Measurements from ENCODE around the gene DDI1.

DNA sequence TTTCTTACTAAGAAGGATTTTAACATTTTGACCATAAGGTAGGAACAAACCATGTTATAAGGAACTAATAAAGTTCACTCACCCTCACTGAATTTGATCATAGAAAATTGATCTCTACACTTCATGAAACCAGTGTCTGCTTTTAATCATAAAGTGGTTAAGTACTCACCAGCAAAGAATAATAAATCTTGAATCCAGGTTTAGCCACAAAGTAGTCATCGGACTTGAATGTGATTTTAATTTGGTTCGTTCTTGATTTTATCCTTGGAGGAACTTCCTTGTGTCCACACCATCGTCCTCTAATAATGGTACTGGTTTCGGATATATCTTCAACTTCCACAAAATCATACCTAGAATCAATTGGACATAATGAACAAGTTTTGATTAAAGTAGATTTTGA, 40.5 kb upstream of the DDI1 start:
- TF ChIP-seq POLR2AphosphoS2 (IDR thresholded peaks at IDR 0.05; ENCODE audit: low read depth, low read length), result no peak
- TF ChIP-seq, protein P1, sequence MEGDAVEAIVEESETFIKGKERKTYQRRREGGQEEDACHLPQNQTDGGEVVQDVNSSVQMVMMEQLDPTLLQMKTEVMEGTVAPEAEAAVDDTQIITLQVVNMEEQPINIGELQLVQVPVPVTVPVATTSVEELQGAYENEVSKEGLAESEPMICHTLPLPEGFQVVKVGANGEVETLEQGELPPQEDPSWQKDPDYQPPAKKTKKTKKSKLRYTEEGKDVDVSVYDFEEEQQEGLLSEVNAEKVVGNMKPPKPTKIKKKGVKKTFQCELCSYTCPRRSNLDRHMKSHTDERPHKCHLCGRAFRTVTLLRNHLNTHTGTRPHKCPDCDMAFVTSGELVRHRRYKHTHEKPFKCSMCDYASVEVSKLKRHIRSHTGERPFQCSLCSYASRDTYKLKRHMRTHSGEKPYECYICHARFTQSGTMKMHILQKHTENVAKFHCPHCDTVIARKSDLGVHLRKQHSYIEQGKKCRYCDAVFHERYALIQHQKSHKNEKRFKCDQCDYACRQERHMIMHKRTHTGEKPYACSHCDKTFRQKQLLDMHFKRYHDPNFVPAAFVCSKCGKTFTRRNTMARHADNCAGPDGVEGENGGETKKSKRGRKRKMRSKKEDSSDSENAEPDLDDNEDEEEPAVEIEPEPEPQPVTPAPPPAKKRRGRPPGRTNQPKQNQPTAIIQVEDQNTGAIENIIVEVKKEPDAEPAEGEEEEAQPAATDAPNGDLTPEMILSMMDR (CRISPR knock-in tag; IDR thresholded peaks at IDR 0.05), result no peak
- no peak for TF ChIP-seq EZH2 (conservative IDR thresholded peaks at IDR 0.05; ENCODE audit: low read depth, low read length)
- TF ChIP-seq, protein P2, sequence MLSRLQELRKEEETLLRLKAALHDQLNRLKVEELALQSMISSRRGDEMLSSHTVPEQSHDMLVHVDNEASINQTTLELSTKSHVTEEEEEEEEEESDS (CRISPR knock-in tag; IDR thresholded peaks at IDR 0.05; ENCODE audit: borderline replicate concordance), result no peak
- no peak for TF ChIP-seq FOXM1 (CRISPR knock-in tag; IDR thresholded peaks at IDR 0.05)
